DND-41 (cell line): ENCODE data around the gene SYTL2.

ENCODE experiments used
- ATAC-seq: fragments of 200-7000 bp; cut with Tn5 transposase; 3 replicates; pipeline ENCODE4 v1.9.1; 2021; ENCODE audit warnings: low read depth; ENCODE audit not compliant: insufficient read depth
- DNase-seq: peaks from one replicate; pipeline ENCODE4 v3.0.0-alpha.2; 2020
- H2AFZ ChIP-seq: 2 replicates; pipeline ENCODE4 v1.6.0; 2012; ENCODE audit warnings: low read depth, low read length
- H3K27ac ChIP-seq: 2 replicates; pipeline ENCODE4 v1.5.1; 2012; ENCODE audit warnings: low read length, inconsistent platforms
- H3K27me3 ChIP-seq: fragments of 200-600 bp; sonication (generic); 2 replicates; pipeline ENCODE4 v1.6.0; 2012; ENCODE audit warnings: low read length, mild to moderate bottlenecking, inconsistent platforms; ENCODE audit not compliant: insufficient read depth, poor library complexity
- H3K36me3 ChIP-seq: 2 replicates; pipeline ENCODE4 v1.5.1; 2012; ENCODE audit warnings: low read length, inconsistent platforms; ENCODE audit not compliant: insufficient read depth
- H3K4me1 ChIP-seq: 2 replicates; pipeline ENCODE4 v1.5.1; 2012; ENCODE audit warnings: mild to moderate bottlenecking, low read length; ENCODE audit not compliant: insufficient read depth
- H3K4me2 ChIP-seq: 2 replicates; pipeline ENCODE4 v1.6.0; 2012; ENCODE audit warnings: mild to moderate bottlenecking, moderate library complexity, low read length, inconsistent platforms; ENCODE audit not compliant: insufficient read depth
- H3K4me3 ChIP-seq, 2 experiments: fragments of 200-600 bp in 1 of 2; shearing (Covaris generic) in 1 of 2; 2 replicates each; pipeline ENCODE4 v1.5.1; 2012 to 2016; ENCODE audit warnings: inconsistent platforms in 2 of 2, low read length in 2 of 2, mild to moderate bottlenecking in 2 of 2, low read depth in 1 of 2, moderate library complexity in 1 of 2
- H3K79me2 ChIP-seq: 2 replicates; pipeline ENCODE4 v1.6.0; 2012; ENCODE audit warnings: low read length, inconsistent platforms; ENCODE audit not compliant: insufficient read depth
- H3K9ac ChIP-seq: 2 replicates; pipeline ENCODE4 v1.6.0; 2012; ENCODE audit warnings: low read depth, mild to moderate bottlenecking, inconsistent platforms, low read length, moderate library complexity
- H3K9me3 ChIP-seq: 2 replicates; pipeline ENCODE4 v1.5.1; 2012; ENCODE audit warnings: low read length, moderate library complexity, mild to moderate bottlenecking, inconsistent platforms; ENCODE audit not compliant: insufficient read depth, severe bottlenecking
- H4K20me1 ChIP-seq: 2 replicates; pipeline ENCODE4 v1.6.0; 2012; ENCODE audit warnings: low read length; ENCODE audit not compliant: insufficient read depth
- CTCF ChIP-seq: IDR thresholded peaks from 2 replicates; pipeline ENCODE4 v1.5.1; 2012; ENCODE audit warnings: borderline replicate concordance, low read length, moderate library complexity, mild to moderate bottlenecking; ENCODE audit not compliant: poor library complexity, severe bottlenecking; ENCODE audit errors: extremely low read depth
- EZH2 ChIP-seq: IDR thresholded peaks from 3 replicates; pipeline ENCODE4 v1.6.1; 2012; ENCODE audit warnings: borderline replicate concordance, low read depth, mild to moderate bottlenecking, moderate library complexity, low read length, inconsistent platforms; ENCODE audit not compliant: severe bottlenecking

Gene SYTL2

GRCh38 chr11:85801527-85801926, 9.4 kb downstream of the SYTL2 start:
- no peaks in the 10 kb centered on the region for H3K79me2 ChIP-seq
- peaks cover 37% of the 10 kb centered on the region for H3K27me3 ChIP-seq
- H3K4me3 ChIP-seq = no peak overlapping the region
- no peak overlapping the region for H3K27ac ChIP-seq
- no peak overlapping the region for H2AFZ ChIP-seq
- ATAC-seq (no peak), DNase-seq (no peak)
- no peak overlapping the region for H3K9ac ChIP-seq
- H4K20me1 ChIP-seq = 0 out of 2 replicates have a peak, but pooled peaks cover 3% of the 10 kb centered on the region
- no peaks in the 10 kb centered on the region for H3K36me3 ChIP-seq
- no peak for TF ChIP-seq EZH2
- TF ChIP-seq CTCF = no peak
- H3K4me2 ChIP-seq = no peak overlapping the region
- no peaks in the 10 kb centered on the region for H3K4me1 ChIP-seq
- H3K9me3 ChIP-seq = no peaks in the 10 kb centered on the region

GRCh38 chr11:85800595-85801342, 10.2 kb downstream of the SYTL2 start:
- H3K4me2 ChIP-seq = no peak overlapping the region
- DNase-seq = no peak
- TF ChIP-seq EZH2 = no peak
- no peak for TF ChIP-seq CTCF

GRCh38 chr11:85799142-85799541, 11.8 kb downstream of the SYTL2 start:
- Histone ChIP-seq H2AFZ (no peak overlapping the region), H3K79me2 (no peaks in the 10 kb centered on the region), H3K9me3 (no peaks in the 10 kb centered on the region), H3K36me3 (no peaks in the 10 kb centered on the region), H3K27me3 (peaks cover 30% of the 10 kb centered on the region), H3K4me2 (no peak overlapping the region), H3K9ac (no peak overlapping the region), H3K4me3 (no peak overlapping the region), H3K27ac (no peak overlapping the region), H4K20me1 (no peaks in the 10 kb centered on the region), H3K4me1 (no peaks in the 10 kb centered on the region)
- TF ChIP-seq CTCF (no peak), EZH2 (no peak)
- DNase-seq = no peak
- ATAC-seq = no peak

More at GRCh38 chr11:85800595-85801342, 10.2 kb downstream of the SYTL2 start:
- Histone ChIP-seq H2AFZ (no peak overlapping the region), H3K4me3 (no peak overlapping the region), H3K36me3 (no peaks in the 10 kb centered on the region), H3K4me1 (no peaks in the 10 kb centered on the region), H3K27ac (no peak overlapping the region), H4K20me1 (0 out of 2 replicates have a peak, but pooled peaks cover 3% of the 10 kb centered on the region), H3K9me3 (no peaks in the 10 kb centered on the region), H3K79me2 (no peaks in the 10 kb centered on the region), H3K9ac (no peak overlapping the region), H3K27me3 (peaks cover 35% of the 10 kb centered on the region)
- ATAC-seq = no peak
